GM13976 (cell line): ENCODE results near the gene TMEM168.
A peak's percentile ranks its signal among the peaks of the same experiment; 100 is the strongest.

ENCODE experiments used
- DNase-seq: peaks from one replicate; pipeline ENCODE4 v3.0.0; 2012; ENCODE audit warnings: low spot score
- CTCF ChIP-seq: IDR thresholded peaks from 2 replicates; pipeline ENCODE4 v1.5.1; 2012; ENCODE audit warnings: borderline replicate concordance, mild to moderate bottlenecking; ENCODE audit not compliant: insufficient read depth; ENCODE audit errors: extremely low read depth, missing control alignments, control extremely low read depth
- in situ Hi-C: fragments of 300-500 bp; cut with MboI; formaldehyde crosslinking; loops from one replicate; pipeline ENCODE4 v1.12.0; 2022; ENCODE audit warnings: low sequenced_read_pairs, mixed read lengths, inconsistent platforms; ENCODE audit not compliant: unreplicated experiment

Gene TMEM168

GRCh38 chr7:112782498-112782897 lies 7.7 kb downstream of the TMEM168 start:
- peak; percentile 20 for DNase-seq
- TF ChIP-seq CTCF = no peak
- in situ Hi-C loops = no loop called here

- TF ChIP-seq CTCF = no peak
- in situ Hi-C loops = no loop called here
- no peak for DNase-seq
Measured at GRCh38 chr7:112781558-112781957, 8.6 kb downstream of the TMEM168 start.

GRCh38 chr7:112781110-112781509 lies 9.1 kb downstream of the TMEM168 start:
- no peak for TF ChIP-seq CTCF
- in situ Hi-C loops = no loop called here
- DNase-seq = no peak

DNA sequence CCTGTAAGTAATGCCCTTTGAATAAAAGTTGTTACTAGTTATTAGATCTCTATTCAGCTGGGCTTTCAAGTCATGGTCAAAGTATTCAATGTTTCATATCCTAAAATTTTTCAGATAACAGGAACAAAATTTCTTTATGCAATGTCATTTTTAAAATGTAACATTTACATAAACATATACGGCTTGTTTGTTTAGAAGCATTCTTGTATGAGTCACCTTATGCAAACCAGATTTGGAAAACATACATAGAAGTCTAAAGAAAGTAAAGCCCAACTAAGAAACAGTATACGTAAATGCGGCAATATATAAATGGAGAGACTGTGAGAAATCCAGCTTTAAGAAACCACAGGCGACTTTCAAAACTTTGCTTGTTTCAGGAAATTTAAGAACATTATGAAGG lies 10.5 kb downstream of the TMEM168 start:
- no peak for TF ChIP-seq CTCF
- in situ Hi-C loops = no loop called here
- no peak for DNase-seq

DNA sequence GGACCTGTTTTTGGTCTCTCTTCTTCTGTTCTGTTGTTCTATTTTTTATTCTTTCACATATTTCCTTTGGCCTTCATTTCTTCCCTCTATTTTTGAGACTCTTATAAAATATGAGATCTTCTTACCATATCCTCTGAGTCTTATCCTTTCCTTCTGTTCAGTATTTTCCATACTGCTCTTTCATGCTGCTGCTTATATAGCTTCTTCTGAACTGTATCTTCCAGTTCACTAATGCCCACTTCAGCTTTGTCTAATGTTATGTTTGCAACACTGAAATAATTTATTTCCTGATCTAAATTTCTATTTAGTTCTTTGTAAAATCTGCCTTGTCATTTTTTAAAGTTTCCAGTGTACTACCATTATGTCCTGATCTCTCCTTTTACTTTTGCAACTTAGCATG lies 12.8 kb downstream of the TMEM168 start:
- no peak for DNase-seq
- TF ChIP-seq CTCF = no peak
- in situ Hi-C loops = no loop called here

DNA sequence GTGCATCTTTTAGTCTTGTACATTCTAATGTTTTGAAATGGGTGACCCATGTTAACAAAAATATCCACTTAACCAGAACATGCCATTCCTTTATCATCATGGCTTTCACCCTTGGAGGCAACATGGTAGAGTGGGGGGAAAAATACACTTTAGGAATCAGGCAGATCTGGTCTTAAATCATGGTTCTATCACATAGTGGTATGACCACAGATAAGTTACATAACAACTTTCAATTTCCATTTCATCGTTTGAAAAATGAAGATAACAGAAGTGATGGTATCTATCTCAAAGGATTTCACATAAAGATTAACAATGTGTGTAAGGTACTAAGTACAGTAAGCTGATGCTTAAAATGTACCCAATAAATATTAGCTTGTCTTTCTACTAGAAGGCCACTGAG lies 19.0 kb downstream of the TMEM168 start:
- in situ Hi-C loops = no loop called here
- DNase-seq = no peak
- no peak for TF ChIP-seq CTCF

DNA sequence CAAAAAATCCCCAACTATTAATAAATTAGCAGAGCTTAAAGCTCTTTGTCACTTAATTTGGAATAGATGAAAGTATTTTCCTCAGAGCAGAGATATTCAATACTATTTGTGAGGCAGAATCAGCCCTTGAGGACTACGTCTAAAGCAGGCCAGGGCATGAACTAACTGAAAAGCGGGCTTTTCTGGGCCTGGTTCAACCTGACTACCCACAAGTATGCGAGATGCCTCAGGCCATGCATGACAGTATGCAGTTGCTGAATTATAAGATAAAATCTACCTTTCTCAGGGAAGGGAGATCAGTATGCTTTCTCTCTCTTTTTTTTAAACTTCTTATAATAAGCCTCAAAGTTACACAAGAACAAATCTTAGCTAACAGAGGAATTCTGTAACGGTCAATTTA lies 20.1 kb downstream of the TMEM168 start:
- TF ChIP-seq CTCF = no peak
- in situ Hi-C loops = no loop called here
- no peak for DNase-seq
